Neural cell (in vitro differentiated cells): ENCODE data around the gene GANAB. TPM values are rescaled to one million over a fixed set of nuclear protein-coding genes. Genes with fewer than 3 reads are reported as not detected.
A peak's percentile ranks its signal among the peaks of the same experiment; 100 is the strongest.

Experiments
- H2AFZ ChIP-seq: fragments of 200-600, 300-800 bp; sonication (generic), shearing (Covaris generic); 2 replicates; pipeline ENCODE4 v1.6.0; 2014; ENCODE audit warnings: low read depth, mild to moderate bottlenecking, antibody characterized with exemption, low read length, moderate library complexity
- H3F3A ChIP-seq: fragments of 200-600 bp; shearing (Covaris generic); 2 replicates; pipeline ENCODE4 v1.6.1; 2016; ENCODE audit warnings: mild to moderate bottlenecking, moderate library complexity, mixed read lengths, antibody characterized with exemption, low read length; ENCODE audit not compliant: insufficient read depth, poor library complexity, severe bottlenecking
- H3K27ac ChIP-seq: fragments of 200-600, 300-800 bp; sonication (generic), shearing (Covaris generic); 2 replicates; pipeline ENCODE4 v1.5.1; 2014; ENCODE audit warnings: mild to moderate bottlenecking, low read length, moderate library complexity
- H3K27me3 ChIP-seq: fragments of 300-800, 200-600 bp; sonication (generic), shearing (Covaris generic); 2 replicates; pipeline ENCODE4 v1.6.0; 2014; ENCODE audit warnings: mild to moderate bottlenecking, low read depth, low read length, moderate library complexity; ENCODE audit not compliant: insufficient read depth
- H3K36me3 ChIP-seq: fragments of 300-800, 200-600 bp; sonication (generic), shearing (Covaris generic); 2 replicates; pipeline ENCODE4 v1.5.1; 2014; ENCODE audit warnings: mild to moderate bottlenecking, antibody characterized with exemption, low read length, moderate library complexity; ENCODE audit not compliant: insufficient read depth
- H3K4me2 ChIP-seq: fragments of 300-800, 200-600 bp; sonication (generic), shearing (Covaris generic); 2 replicates; pipeline ENCODE4 v1.6.0; 2014; ENCODE audit warnings: mild to moderate bottlenecking, low read length
- H3K4me3 ChIP-seq: fragments of 300-800, 200-600 bp; sonication (generic), shearing (Covaris generic); 2 replicates; pipeline ENCODE4 v1.5.1; 2014; ENCODE audit warnings: mild to moderate bottlenecking, low read length, moderate library complexity
- H3K79me2 ChIP-seq: fragments of 200-600 bp; shearing (Covaris generic); replicated peaks from 2 replicates; pipeline ENCODE4 v1.6.0; 2014; ENCODE audit warnings: mild to moderate bottlenecking, low read length, moderate library complexity; ENCODE audit not compliant: insufficient read depth
- H3K9ac ChIP-seq: fragments of 300-800, 200-600 bp; sonication (generic), shearing (Covaris generic); 2 replicates; pipeline ENCODE4 v1.6.1; 2016; ENCODE audit warnings: mild to moderate bottlenecking, low read length, mixed read lengths
- H3K9me2 ChIP-seq: fragments of 200-600 bp; shearing (Covaris generic); 2 replicates; pipeline ENCODE4 v1.6.1; 2016; ENCODE audit warnings: mild to moderate bottlenecking, low read length, mixed read lengths; ENCODE audit not compliant: insufficient read depth
- H3K9me3 ChIP-seq: fragments of 200-600, 300-800 bp; sonication (generic), shearing (Covaris generic); 2 replicates; pipeline ENCODE4 v1.6.1; 2016; ENCODE audit warnings: mild to moderate bottlenecking, mixed run types, low read length, moderate library complexity, mixed read lengths
- H4K20me1 ChIP-seq: fragments of 200-600 bp; shearing (Covaris generic); 2 replicates; pipeline ENCODE4 v1.6.1; 2016; ENCODE audit warnings: mild to moderate bottlenecking, mixed run types; ENCODE audit not compliant: insufficient read depth
- EP300 ChIP-seq: fragments of 450-650 bp; conservative IDR thresholded peaks from 2 replicates; pipeline ENCODE4 v1.6.1; 2014; ENCODE audit warnings: antibody characterized with exemption, mild to moderate bottlenecking, moderate library complexity; ENCODE audit not compliant: poor library complexity, severe bottlenecking
- EZH2 ChIP-seq: fragments of 200-600, 300-800 bp; shearing (Covaris generic), sonication (generic); IDR thresholded peaks from 2 replicates; pipeline ENCODE4 v1.6.1; 2014; ENCODE audit warnings: antibody characterized with exemption, low read length, borderline replicate concordance, mild to moderate bottlenecking; ENCODE audit not compliant: insufficient read depth, poor library complexity, severe bottlenecking
- MXI1 ChIP-seq: fragments of 450-650 bp; conservative IDR thresholded peaks from 2 replicates; pipeline ENCODE4 v1.6.1; 2014; ENCODE audit warnings: antibody characterized with exemption, mild to moderate bottlenecking; ENCODE audit not compliant: poor library complexity, severe bottlenecking
- POLR2AphosphoS5 ChIP-seq: IDR thresholded peaks from 2 replicates; pipeline ENCODE4 v1.6.1; 2012
- RAD21 ChIP-seq: fragments of 450-650 bp; conservative IDR thresholded peaks from 2 replicates; pipeline ENCODE4 v1.6.1; 2014; ENCODE audit warnings: antibody characterized with exemption, mild to moderate bottlenecking, moderate library complexity
- SMC3 ChIP-seq: fragments of 450-650 bp; conservative IDR thresholded peaks from 2 replicates; pipeline ENCODE4 v1.6.1; 2014; ENCODE audit warnings: antibody characterized with exemption, mild to moderate bottlenecking, moderate library complexity; ENCODE audit not compliant: poor library complexity
- TAF1 ChIP-seq: IDR thresholded peaks from 2 replicates; pipeline ENCODE4 v1.6.1; 2012; ENCODE audit warnings: low read depth
- polyA plus RNA-seq: library from polyadenylated mRNA; depleted of rRNA; stranded (reverse); fragments of >200 nt; gene quantifications from 2 replicates; pipeline ENCODE4 v1.2.3, GENCODE V29; 2014
- TF ChIP-seq, protein P1 (sequence below): IDR thresholded peaks from 2 replicates; pipeline ENCODE4 v1.6.1; 2012; ENCODE audit warnings: borderline replicate concordance
- TF ChIP-seq, protein P2 (sequence below): fragments of 450-650 bp; IDR thresholded peaks from 2 replicates; pipeline ENCODE4 v1.5.1; 2014; ENCODE audit warnings: antibody characterized with exemption, mild to moderate bottlenecking, moderate library complexity; ENCODE audit not compliant: poor library complexity, severe bottlenecking

The GANAB gene
- polyA plus RNA-seq, 1 donor from 2014 or later = 62.7 TPM

DNA sequence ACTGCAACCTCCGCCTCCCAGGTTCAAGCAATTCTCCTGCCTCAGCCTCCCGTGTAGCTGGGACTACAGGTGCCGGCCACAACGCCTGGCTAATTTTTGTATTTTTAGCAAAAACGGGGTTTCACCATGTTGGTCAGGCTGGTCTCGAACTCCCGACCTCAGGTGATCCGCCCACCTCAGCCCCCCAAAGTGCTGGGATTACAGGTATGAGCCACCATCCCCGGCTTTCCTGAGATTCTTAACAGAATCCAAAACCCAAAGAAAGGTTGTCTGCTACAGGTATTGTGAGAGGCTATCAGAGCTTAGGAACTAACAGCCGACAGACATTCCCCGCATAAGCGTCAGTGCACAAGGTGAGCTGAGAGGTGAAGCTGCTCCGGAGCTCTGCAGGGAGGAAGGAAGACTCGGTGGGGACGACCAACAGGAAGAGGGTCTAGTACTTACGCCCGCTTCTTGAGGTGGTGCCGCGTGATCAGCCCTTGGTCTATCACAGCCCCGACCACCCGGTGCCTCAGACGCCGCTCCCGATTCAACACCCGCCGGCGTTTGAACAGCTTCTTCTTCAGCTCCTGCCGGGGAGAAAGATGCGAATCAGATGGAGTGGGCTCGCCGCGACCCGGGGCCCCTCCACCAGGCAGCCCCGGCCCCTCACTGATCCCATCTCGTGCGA lies 18.1 kb upstream of the GANAB start:
- no peaks in the 10 kb centered on the region for H3F3A ChIP-seq
- TF ChIP-seq, protein P1, sequence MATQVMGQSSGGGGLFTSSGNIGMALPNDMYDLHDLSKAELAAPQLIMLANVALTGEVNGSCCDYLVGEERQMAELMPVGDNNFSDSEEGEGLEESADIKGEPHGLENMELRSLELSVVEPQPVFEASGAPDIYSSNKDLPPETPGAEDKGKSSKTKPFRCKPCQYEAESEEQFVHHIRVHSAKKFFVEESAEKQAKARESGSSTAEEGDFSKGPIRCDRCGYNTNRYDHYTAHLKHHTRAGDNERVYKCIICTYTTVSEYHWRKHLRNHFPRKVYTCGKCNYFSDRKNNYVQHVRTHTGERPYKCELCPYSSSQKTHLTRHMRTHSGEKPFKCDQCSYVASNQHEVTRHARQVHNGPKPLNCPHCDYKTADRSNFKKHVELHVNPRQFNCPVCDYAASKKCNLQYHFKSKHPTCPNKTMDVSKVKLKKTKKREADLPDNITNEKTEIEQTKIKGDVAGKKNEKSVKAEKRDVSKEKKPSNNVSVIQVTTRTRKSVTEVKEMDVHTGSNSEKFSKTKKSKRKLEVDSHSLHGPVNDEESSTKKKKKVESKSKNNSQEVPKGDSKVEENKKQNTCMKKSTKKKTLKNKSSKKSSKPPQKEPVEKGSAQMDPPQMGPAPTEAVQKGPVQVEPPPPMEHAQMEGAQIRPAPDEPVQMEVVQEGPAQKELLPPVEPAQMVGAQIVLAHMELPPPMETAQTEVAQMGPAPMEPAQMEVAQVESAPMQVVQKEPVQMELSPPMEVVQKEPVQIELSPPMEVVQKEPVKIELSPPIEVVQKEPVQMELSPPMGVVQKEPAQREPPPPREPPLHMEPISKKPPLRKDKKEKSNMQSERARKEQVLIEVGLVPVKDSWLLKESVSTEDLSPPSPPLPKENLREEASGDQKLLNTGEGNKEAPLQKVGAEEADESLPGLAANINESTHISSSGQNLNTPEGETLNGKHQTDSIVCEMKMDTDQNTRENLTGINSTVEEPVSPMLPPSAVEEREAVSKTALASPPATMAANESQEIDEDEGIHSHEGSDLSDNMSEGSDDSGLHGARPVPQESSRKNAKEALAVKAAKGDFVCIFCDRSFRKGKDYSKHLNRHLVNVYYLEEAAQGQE = peak; percentile 86
- TF ChIP-seq MXI1 (peak; percentile 86), SMC3 (peak; percentile 24), EZH2 (no peak), TAF1 (no peak)
- no peaks in the 10 kb centered on the region for H3K36me3 ChIP-seq
- peak overlapping the region; percentile 80 for H2AFZ ChIP-seq
- no peaks in the 10 kb centered on the region for H3K9me2 ChIP-seq
- H3K9me3 ChIP-seq = no peaks in the 10 kb centered on the region
- H4K20me1 ChIP-seq = no peaks in the 10 kb centered on the region
- peaks cover 10% of the 10 kb centered on the region for H3K79me2 ChIP-seq
- H3K4me3 ChIP-seq = peak overlapping the region; percentile 95
- no peak overlapping the region for H3K4me2 ChIP-seq
- no peaks in the 10 kb centered on the region for H3K27me3 ChIP-seq
- H3K9ac ChIP-seq = peak overlapping the region; percentile 96
- H3K27ac ChIP-seq = peak overlapping the region; percentile 95

DNA sequence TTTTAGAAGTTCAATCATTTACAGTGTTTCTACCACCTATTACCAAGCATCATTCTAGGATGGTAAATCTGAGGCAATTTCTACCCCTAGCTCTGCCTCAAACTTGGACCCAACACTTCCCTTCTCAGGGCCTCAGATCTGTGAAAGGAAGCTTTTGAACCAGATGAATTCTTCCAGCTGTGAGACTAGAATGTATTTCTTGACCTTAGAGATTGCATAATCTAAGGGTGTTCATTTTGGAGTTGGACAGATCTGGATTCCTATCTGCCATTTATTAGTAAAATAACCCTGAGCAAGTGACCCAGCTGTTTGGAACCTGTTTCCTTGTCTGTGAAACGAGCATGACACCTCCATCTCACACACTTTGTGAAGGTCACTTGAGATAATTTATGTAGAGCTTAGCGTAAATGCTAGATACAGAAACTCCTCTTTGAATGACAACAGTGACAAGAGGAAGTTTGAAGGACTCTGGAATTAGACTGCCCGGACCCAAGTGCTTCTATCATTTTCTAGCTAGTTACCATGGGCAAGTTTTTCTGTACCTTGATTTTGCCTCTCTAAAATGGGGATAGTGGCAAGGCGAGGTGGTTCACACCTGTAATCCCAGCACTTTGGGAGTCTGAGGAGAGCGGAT lies 10.5 kb upstream of the GANAB start:
- Histone ChIP-seq H2AFZ (no peak overlapping the region), H3K27ac (no peak overlapping the region), H3K9ac (no peak overlapping the region), H3K27me3 (no peaks in the 10 kb centered on the region), H3K4me3 (no peak overlapping the region), H3K79me2 (peaks cover 10% of the 10 kb centered on the region), H3K36me3 (no peaks in the 10 kb centered on the region), H3K9me2 (no peaks in the 10 kb centered on the region), H3K9me3 (no peaks in the 10 kb centered on the region), H4K20me1 (no peaks in the 10 kb centered on the region), H3F3A (no peaks in the 10 kb centered on the region), H3K4me2 (no peak overlapping the region)
- TF ChIP-seq, protein P1 = no peak
- no peak for TF ChIP-seq SMC3
- TF ChIP-seq EP300 = no peak
- TF ChIP-seq, protein P2, sequence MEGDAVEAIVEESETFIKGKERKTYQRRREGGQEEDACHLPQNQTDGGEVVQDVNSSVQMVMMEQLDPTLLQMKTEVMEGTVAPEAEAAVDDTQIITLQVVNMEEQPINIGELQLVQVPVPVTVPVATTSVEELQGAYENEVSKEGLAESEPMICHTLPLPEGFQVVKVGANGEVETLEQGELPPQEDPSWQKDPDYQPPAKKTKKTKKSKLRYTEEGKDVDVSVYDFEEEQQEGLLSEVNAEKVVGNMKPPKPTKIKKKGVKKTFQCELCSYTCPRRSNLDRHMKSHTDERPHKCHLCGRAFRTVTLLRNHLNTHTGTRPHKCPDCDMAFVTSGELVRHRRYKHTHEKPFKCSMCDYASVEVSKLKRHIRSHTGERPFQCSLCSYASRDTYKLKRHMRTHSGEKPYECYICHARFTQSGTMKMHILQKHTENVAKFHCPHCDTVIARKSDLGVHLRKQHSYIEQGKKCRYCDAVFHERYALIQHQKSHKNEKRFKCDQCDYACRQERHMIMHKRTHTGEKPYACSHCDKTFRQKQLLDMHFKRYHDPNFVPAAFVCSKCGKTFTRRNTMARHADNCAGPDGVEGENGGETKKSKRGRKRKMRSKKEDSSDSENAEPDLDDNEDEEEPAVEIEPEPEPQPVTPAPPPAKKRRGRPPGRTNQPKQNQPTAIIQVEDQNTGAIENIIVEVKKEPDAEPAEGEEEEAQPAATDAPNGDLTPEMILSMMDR = no peak
- TF ChIP-seq RAD21 = no peak
- TF ChIP-seq POLR2AphosphoS5 = no peak
- TF ChIP-seq EZH2 = no peak
